ENCODE data around the gene MYEOV.

MYEOV gene
- 0 reads per million in 2 donors for total RNA-seq

DNA sequence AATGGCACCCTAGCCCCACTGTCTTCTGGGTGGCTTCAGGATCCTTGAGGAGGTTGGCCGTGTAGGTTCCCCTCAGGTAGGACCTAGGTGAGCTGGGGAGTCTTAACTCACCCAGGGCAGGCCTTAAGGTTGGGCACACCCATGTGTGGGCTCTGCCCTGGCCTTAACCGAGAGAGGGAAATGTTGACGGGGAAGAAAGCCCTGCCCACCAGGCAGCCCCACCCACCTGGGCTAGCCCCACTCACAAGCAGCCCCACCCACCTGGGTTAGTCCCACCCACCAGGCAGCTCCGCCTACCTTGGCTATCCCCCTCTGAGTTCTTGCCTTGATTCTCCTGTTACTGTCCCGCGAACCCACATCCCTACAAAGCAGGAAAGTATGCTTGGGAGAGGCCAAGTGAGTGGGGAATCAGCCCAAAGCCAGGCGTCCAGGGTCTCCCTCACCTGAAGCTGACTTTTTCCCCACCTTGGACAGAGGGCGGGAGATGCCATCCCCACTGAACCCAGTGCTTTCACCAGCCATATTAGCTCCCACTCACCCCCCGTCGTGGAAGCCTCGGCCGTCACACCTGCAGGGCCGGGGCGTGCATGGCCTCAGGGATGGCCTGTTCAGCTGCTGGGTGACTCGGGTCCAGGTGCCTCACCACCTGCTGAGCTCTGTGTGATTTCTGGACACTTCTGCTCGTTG lies at the start of gene MYEOV:
Gene MYEOV (plus strand): TSS at position 337 of the 687 bp plus-strand sequence. CDS start 1,200 bp downstream, outside the sequence.
- no peak for DNase-seq

DNA sequence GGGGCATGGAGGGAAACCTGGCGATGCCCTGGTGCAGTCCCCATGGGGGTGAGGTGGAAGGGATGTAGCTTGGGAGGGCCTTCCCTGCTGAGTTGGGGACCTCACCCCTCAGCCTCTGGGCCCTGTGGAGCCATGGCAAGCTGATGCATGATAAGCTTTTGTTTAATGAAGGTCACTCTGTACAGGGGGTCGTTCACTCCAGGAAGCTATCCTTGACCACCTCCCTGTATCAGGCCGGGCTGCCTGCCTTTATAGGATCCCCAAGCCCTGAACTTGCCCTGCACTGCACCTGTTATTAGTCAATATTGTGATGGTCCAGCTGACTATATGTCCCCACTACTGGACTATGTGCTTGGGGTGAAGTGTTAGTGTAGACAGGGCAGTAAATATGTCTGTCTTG lies 49.7 kb upstream of the MYEOV start:
- DNase-seq, result no peak

DNA sequence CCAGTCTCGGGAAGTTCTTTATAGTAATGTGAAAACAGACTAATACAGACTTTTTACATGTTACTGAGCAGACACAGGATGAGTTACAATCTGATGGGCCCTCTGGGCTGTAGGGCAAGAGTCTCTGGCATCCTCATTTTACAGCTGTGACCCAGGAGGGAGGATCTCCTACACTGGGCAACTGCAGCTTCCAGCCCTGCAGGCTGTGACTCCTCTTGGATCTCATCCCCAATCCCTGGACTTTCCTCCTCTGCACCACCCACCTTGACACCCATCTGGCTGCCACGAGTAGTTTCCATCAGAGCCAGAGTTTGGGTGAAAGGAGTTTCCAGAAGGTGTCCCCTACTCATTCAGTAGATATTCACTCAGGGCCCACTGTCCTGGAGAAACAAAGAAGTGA lies 48.9 kb upstream of the MYEOV start:
- no peak for DNase-seq

DNA sequence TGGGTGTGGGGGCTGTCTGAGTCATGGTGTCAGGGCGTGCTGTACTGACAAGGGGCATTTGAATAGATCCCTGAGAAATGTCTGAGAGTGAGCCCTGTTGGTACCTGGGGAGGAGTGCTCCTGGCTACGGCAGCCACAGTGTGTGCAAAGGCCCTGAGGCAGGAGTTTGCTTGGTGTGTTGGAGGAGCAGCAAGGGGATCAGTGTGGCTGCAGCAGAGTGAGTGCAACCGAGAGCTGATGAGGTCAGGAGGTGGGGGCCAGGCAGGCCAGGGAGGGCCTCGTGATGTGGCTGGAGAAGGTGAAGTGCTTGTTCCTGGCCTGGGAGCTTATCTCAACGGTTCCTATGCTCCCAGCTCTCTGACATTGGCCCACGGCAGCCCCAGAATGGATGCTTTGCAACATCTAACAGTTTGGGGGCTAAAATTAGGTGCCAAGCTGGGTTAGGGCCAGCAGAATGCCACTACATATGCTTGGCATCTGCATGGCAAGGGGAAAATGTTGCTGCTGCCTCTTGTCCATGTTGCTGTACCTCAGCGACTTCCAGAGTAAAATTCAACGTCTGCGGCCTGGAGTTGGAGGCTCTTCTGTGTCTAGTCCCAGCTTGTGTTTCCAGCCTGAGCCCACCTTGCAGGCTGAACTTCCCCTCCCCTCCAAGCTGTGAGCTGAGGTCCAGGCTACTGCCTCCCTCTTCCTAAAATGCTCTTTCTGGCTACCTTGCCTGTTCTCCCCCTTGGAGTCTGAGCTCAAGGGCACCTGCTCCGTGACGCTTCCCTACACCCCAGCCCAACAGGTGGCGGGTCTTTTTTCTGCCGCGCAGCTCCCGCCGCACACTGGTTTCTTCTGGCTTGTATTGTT lies 48.2 kb upstream of the MYEOV start:
- no peak for DNase-seq

DNA sequence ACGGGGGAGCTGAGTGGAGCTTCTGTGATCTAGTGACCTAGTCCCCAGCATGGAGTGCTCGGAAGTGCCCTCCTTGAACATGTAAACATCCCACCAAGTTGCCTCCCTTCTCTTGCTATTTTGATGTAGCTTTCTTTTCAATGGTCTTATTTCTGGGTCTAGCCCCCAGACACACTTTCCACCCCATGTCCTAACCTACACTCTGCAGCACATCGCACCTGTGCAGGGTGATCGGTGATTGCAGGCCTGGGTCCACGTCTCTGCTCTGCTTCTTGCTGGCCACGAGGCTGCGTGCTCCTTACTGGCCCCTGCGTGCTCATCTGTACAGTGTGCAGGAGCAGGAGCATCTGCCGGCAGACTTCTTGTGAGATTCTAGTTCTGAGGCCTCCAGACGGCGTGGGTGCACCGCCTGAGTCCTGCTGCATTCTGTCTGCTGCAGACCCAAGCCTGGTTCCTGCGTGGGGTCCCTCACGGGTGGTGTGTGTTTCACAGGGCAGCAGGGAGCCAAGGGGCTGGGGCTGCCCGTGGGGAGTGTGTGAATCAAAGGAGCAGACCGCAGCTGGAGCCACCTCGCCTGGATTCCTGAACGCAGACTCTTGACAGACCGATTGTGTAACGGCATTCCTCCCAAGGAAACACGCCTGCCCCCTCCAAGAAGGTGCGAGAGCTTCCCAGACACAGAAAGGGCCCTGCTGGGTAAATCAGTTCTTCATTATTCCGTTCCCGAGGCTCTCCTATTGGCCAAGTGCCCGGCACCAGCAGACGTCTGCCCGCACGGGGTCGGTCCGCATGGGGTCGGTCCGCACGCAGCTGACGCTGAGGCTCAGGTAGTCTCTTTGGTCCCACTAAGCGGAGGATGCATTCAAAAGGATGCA lies 44.4 kb upstream of the MYEOV start:
- no peak for DNase-seq

DNA sequence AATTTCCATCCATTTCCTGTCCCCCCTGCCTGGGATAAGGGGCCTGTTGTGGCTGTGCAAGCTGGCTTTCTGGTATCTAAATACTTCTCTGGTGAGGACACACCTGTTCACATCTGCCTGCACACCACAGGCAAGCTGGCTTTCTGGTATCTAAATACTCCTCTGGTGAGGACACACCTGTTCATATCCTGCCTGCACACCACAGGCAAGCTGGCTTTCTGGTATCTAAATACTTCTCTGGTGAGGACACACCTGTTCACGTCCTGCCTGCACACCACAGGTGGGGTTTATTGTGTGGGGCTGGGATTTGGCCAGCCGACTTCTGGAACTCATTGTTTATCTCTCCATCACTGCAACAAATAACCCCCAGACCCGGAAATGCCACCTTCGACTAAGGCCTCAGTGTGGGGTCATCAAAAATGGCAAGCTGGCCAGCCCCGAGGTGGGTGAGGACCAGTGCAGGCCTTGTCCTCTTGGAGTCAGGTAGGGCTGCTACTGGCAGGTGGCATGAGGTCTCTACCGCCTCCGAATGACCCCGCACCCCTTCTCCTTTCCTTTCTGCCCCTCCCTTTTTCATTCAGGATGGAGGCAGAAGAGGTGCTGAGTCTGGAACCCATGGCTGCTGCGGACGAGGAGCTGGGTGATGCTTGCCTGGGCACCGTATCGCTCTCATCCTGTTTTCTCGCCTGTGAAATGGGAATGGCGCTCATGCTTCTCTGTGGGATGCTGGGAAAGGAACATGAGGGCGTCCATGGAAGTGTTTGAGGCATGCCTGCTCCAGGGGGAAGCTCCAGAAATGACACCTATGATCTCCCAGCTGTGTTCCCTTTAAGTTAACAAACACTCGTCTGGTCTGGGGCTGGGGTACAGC lies 43.5 kb upstream of the MYEOV start:
- no peak for DNase-seq

DNA sequence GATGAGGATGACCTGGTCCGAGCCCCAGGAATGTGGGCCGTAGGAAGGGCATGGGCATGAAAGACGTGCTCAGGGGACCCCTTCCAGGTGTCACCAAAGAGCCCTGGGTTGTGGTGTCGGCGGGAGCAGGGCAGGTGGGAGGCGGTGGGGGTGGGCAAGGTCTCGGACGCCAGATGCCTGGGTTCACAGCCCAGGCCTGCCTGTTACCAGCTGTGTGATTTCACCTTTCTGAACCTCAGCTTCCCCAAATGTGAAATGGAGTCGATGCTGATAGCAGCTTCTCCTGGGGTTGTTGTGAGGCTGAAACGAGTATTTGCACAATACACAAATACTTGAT lies 42.9 kb upstream of the MYEOV start:
- no peak for DNase-seq

DNA sequence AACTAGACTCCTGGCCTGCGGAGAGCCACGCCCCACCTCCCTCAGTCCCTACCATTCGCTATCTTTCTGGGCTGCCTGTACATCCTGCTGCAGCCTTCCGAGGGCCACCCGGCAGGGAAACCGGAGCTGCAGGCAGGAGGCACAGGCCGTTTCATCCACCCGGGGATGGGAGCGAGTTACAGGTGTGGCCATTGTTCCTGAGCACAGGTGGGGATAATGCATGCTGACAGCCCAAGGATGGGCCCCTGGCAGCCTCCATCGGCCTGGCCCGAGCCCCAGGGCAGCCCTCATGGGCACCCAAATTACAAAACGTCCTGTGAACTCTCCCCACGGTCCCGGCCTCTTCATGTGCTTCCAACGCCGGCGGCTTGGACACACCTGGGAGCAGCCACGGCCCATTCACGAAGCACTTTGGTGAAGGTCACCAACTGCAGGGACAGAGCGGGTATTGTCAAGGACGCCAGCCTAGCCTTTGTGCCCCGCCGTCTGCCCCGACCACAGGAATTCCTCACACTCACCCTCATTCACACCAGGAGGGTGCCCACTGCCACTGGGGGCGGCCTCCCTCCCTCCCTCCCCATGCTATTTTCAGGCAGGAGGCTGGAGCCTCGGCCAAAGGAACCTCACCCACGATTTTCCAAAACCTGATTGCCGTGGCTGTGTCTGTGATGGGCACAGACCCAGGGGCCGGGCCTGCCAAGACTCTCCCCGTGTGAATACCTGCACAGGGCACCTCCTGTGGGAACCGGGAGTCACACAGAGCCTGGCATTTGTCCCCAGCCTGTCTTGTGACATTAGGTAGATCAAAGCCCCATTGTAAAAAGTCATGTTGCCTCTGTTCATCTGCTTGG lies 42.1 kb upstream of the MYEOV start:
- no peak for DNase-seq

DNA sequence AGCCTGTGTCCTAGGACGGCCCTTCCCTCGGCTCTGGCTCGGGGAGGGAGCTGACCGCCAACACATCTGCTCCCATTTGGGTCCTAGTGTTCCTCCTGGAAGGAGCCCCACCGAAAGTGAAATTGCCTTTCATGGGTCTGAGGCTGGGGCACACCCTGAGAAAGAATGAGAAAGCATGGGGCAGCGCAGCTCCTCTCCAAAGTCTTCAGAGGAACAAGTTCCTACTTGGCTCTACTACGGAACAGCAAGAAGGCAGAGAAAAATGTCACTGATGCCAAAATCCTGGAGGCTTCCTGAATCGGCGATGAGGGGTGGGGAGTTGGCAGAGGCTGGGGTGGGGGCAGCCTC lies 41.5 kb upstream of the MYEOV start:
- DNase-seq, result no peak

DNA sequence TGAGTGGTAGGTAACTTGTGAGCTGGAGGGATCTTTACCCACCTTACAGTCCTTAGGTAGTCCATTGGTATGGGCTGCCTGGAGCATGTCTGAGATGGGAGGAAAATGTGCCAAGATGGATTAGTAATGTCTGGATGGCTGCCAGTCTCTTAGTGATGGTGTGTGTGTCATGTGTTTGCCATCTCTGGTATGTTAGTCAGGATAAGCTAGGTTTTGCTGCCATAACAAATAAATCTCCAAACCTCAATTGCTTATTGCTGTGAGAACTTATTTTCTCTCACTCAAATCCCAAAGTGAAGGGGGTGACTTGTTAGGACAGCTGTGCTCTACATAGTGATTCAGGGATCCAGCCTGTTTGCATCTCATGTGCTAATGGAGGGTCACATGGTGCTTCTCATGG lies 40.9 kb upstream of the MYEOV start:
- DNase-seq, result no peak

DNA sequence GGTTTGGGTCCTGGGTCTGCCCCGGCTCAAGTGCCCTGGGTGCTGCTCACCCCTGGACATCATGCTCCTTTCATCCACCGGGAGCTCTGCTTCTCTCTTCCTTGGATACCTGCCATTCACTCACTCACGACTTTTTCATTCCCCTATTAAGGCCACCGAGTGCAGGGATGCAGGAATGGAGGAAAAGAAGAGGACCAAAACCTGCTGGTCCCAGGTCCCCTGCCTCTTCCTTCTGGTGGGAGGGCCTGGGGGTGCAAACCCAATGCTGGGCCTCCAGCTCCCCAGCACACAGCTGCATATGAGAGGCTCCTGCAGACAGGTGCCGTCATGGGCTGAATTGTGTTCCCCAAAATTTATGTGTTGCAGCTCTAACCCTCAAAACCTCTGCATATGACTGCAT lies 36.8 kb upstream of the MYEOV start:
- DNase-seq, result no peak

DNA sequence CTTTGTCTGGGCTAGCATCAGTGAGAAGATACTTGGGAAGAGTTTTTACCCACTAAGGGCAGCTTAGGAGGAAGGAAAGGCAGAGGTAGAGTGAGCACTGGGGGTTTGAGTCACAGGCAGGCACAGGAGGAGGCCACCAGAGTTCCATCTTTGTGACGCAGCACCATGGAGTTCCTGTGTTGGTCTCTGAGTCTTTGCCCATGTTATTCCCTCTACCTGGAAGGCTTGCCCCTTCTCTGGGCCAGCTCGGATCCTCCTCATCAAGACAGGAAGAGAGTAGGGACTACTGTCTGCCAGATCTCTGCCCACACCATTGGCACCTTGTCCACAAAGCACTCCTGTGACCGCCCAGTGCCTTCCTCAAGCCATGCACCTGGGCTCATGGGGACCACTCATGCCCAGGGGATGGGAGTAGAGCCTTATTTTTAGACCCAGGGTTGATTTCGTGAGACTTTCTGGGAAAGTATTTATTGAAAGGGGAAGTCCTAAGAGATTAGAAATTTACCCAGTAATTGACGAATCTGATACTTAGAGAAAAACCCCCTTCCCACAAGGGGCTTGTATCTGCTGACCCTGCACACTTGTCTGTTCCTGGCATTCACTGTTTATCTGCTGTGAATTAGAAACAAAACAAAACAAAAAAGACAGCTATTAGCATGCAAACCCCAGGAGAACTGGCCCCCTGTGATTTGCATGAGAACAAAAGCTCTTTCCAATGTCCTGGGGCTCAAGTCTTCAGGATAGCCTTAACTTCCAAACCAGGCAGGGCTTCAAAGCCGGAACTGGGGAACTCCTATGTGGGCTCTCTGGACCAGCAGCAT lies 35.9 kb upstream of the MYEOV start:
- no peak for DNase-seq

DNA sequence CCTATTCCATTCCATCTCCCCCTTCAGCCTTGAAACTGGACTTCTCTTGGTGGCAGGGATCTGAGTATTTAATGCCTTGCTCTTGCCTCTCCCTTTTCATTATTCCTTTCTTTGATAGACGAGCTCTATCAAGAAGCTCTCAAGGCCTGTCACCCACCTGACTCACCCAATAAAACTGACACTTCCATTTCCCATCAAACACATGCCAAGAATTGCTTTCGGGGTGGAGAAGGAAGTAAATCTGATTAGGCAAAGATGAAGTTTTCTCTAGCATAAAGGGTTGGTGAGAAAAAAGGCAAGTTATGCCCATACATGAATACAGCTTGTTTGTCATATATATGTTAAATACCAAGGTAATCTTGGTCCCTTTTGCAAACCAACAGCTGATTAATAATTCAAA lies 34.9 kb upstream of the MYEOV start:
- DNase-seq, result no peak

DNA sequence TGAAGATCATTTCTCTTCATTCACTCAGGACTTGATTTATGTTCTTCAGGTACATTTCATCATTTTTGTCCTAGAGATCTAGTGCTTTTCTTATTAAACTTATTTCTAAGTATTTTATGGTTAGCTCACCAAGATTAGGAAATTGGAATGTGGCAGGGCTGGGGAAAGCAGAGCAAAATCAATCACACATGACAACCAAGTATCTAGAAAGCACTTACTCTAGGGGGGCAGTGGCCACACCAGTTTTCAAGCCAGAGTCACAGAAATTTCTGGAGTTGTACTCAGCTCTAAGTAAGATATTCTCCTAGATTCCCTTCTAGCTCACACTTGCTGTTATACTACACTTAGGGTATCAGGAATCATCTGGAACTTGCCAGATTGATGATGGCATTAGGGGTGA lies 33.3 kb upstream of the MYEOV start:
- no peak for DNase-seq

DNA sequence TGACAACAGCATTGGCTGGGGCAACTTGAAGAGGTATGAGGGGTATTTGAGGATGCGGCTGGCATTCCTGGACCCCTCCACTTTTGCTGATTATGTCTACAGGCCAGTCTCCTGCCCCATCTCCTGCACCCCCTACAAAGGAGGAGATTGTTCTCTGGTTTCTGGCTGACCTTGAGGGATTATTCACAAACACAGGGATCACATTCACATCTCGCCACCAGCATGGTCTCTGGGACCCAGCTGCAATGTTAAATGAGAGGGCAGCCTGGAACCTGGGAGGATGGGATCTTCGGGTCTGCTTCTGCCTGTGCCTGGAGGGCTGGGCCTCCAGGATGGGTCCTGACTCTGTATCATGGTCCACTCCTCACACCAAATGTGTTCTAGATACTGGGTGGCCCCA lies 32.8 kb upstream of the MYEOV start:
- DNase-seq, result no peak

DNA sequence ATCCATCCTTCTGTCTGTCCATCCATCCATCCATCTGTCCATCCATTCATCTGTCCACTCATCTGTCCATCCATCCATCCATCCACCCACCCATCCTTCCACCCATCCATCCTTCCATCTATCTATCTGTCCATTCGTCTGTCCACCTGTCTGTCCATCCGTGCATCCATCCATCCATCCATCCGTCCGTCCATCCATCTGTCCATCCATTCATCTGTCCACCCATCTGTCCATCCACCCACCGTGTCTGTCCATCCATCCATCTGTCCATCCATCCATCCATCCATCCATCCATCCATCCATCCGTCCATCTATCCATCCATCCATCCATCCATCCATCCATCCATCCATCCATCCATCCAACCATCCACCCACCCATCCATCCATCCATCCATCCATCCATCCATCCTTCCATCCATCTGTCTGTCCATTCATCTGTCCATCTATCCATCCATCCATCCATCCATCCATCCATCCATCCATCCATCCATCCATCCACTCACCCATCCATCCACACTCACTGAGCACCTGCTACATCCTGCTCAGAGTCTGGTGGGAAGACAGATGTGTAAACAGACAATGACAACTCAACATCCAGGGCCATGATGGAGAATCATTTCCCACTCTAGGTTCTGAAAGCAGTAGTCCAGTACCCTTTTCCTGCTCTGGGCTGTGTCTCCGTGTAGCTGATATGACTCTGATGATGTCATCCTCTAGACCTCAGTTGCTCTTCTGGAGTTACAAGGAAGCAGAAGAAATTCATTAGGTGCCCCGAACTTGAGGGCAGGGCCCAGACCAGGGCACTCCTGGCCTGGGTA lies 30.8 kb upstream of the MYEOV start:
- no peak for DNase-seq

DNA sequence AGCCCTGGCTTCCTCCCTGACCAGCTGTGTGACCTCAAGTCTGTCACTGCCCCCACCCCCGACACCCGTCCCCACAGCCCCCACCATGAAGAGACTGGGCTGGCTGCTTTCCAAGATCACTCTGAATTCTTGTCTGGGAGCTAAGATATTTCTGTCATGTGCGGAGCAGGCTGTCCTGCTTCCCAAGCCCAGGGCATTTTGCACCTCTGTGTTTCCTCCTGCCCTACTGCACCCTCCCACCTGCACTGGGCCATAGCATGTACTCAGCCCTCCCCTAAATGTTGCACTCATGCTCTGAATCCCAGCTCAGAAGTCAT lies 30.3 kb upstream of the MYEOV start:
- DNase-seq, result no peak

DNA sequence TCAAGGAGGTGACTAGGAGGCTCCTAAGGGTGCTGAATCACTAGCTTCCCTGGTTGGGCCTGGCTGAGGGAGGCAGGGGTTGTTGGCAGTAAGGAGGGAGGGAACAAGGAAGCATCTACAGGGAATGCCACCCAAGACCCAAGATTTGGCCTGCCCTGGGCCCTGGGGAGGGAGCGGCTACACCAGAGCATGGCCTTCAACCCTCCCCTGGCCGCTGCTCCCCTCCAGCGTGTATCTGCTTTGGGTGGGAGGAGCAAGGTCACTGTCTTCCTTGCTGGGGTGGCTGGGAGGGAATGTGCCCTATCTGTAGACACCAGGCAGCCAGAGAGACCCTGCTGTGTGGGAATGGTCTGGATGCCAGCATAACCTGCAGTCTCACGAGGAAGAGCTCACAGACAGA lies 29.5 kb upstream of the MYEOV start:
- DNase-seq, result no peak

DNA sequence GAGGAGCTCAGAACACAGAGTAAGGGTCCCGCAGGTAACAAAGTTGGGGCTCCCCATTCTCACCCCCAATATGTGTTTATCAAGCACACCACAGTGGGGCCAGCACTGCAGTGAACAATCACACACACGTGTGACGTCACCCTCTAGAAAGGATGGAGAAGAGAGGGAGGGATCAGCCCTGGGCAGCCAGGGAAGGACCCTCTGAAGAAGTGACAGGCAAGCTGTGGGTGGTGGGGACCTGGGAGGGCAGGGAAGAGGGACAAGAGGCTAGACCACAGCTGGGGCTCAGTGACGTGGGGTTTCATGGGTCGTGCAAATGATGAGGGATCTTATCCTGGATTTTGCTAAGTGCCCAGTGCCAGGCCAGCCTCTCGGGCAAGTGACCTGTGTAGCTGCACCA lies 28.7 kb upstream of the MYEOV start:
- no peak for DNase-seq

DNA sequence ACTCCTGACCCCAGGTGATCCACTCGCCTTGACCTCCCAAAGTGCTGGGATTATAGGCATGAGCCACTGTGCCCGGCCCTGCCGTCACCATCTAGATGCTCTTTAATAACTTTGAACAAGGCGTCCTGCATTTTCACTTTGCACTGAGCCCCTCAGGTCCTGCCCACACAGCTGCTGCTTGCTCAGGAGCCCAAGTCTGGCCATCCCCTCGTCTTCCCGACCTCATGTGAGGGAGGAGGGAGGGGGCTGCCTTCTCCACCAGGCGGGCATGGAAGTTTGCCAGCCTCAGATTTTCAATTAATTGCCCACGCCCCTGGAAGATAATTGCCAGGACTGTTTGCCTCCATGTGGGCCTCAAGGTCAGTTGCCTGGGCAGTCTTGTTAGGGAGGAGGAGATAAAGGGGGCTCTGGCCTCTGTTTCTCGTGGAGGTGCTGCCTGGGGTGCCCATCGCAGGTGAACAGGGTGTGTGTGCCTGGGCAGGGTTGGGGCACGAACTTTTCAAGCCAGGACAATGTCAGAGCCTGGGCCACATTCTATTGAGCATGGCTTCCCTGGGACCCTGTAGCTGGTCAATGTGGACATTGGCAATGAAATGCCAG lies 27.9 kb upstream of the MYEOV start:
- no peak for DNase-seq
